Small intestine (tissue), 7 donors: ENCODE results near the gene WAS. TPM values are rescaled to one million over a fixed set of nuclear protein-coding genes. Genes with fewer than 3 reads are reported as not detected.

Experiments used
- DNase-seq, 2 donors: peaks; one replicate each; pipeline versions ENCODE4 v3.0.0 to v3.0.0-alpha.2; 2013
- FAIRE-seq: peaks from 2 replicates; lab custom pipeline; 2012; peaks lifted over from hg19 to GRCh38; lab: Jason Lieb, UNC
- H3K27ac ChIP-seq, 3 donors: one replicate each; pipeline ENCODE4 v1.5.1; 2013; ENCODE audit warnings: low read length in 2 of 3, mild to moderate bottlenecking in 2 of 3, control low read depth in 1 of 3, inconsistent platforms in 1 of 3, low read depth in 1 of 3, moderate library complexity in 1 of 3
- H3K27me3 ChIP-seq, 3 donors: one replicate each; pipeline ENCODE4 v1.6.1; 2013; ENCODE audit warnings: low read length in 3 of 3, inconsistent platforms in 1 of 3; ENCODE audit not compliant: control insufficient read depth in 3 of 3, insufficient read depth in 3 of 3
- H3K36me3 ChIP-seq, 3 donors: one replicate each; pipeline ENCODE4 v1.6.1; 2013; ENCODE audit warnings: low read length in 3 of 3, inconsistent platforms in 1 of 3, low read depth in 1 of 3, mild to moderate bottlenecking in 1 of 3, moderate library complexity in 1 of 3; ENCODE audit not compliant: control insufficient read depth in 3 of 3, insufficient read depth in 2 of 3
- H3K4me1 ChIP-seq, 3 donors: one replicate each; pipeline ENCODE4 v1.6.1; 2013; ENCODE audit warnings: low read length in 2 of 3, inconsistent platforms in 1 of 3, low read depth in 1 of 3, mild to moderate bottlenecking in 1 of 3, moderate library complexity in 1 of 3; ENCODE audit not compliant: control insufficient read depth in 3 of 3, insufficient read depth in 2 of 3
- H3K4me3 ChIP-seq, 3 donors: one replicate each; pipeline ENCODE4 v1.5.1; 2013; ENCODE audit warnings: low read length in 3 of 3, control low read depth in 1 of 3, inconsistent platforms in 1 of 3, low read depth in 1 of 3, mild to moderate bottlenecking in 1 of 3, moderate library complexity in 1 of 3
- H3K9me3 ChIP-seq, 2 donors: one replicate each; pipeline ENCODE4 v1.6.1; 2013; ENCODE audit warnings: low read depth in 1 of 2, low read length in 1 of 2; ENCODE audit not compliant: control insufficient read depth in 2 of 2, insufficient read depth in 1 of 2
- WGBS, 3 donors: extraction: QIAGEN DNeasy Blood & Tissue Kit; methylation state at CpG; one replicate each; pipeline ENCODE4 v1.1.7; 2013; 5-methylcytosine and 5-hydroxymethylcytosine counted together
- polyA plus RNA-seq, 4 donors: library from polyadenylated mRNA; stranded (reverse) in 3 of 4; unstranded in 1 of 4; fragments of 200-250 nt in 3 of 4; fragments of 120-200 nt in 1 of 4; gene quantifications; one replicate each; pipeline versions ENCODE4 v1.2.1 to v1.2.3, GENCODE V29; 2013
- donor health status: healthy with polysubstance abuse.
- donor health status: control.
- donor health status: control.
- donor health status: Bipolar disorder and iron deficiency.
- donor health status: healthy.

Gene WAS
- polyA plus RNA-seq, 4 donors: 1.1 to 6.2 (median 4.8) TPM

- H3K36me3 ChIP-seq: peaks cover 0 to 21% (median 2%) of the 10 kb centered on the region in 3 donors
- peak overlapping the region in 1 of 3 donors; percentile 45 for H3K27ac ChIP-seq
- 1 to 40% (median 17%) methylated on average over 24 to 56 of the region's 56 CpGs for WGBS, 3 donors
- peaks cover 0 to 5% (median 5%) of the 10 kb centered on the region in 3 donors for H3K4me1 ChIP-seq
- H3K4me3 ChIP-seq: peak overlapping the region; percentile 48 to 71 (median 61)
- no peak for DNase-seq
- peaks cover 0 to 6% (median 0%) of the 10 kb centered on the region in 3 donors for H3K27me3 ChIP-seq
- no peaks in the 10 kb centered on the region for H3K9me3 ChIP-seq
- FAIRE-seq: no peak
Measured at GRCh38 chrX:48696909-48697727, 13.5 kb downstream of the WAS start.

- H3K4me3 ChIP-seq: no peak overlapping the region
- H3K36me3 ChIP-seq: peaks cover 0 to 31% (median 2%) of the 10 kb centered on the region in 3 donors
- peaks cover 0 to 5% (median 5%) of the 10 kb centered on the region in 3 donors for H3K4me1 ChIP-seq
- no peak for DNase-seq
- H3K27me3 ChIP-seq: peaks cover 0 to 4% (median 0%) of the 10 kb centered on the region in 3 donors
- H3K9me3 ChIP-seq: no peaks in the 10 kb centered on the region
- 89 to 91% (median 89%) methylated on average over 5 of the region's 5 CpGs for WGBS, 3 donors
- H3K27ac ChIP-seq: no peak overlapping the region
- no peak for FAIRE-seq
Measured at GRCh38 chrX:48698306-48698705, 14.7 kb downstream of the WAS start.

GRCh38 chrX:48700246-48700645 lies 16.6 kb downstream of the WAS start:
- 96 to 97% (median 96%) methylated on average over 21 to 23 of the region's 23 CpGs for WGBS, 3 donors
- no peak for DNase-seq

GRCh38 chrX:48700951-48701653 lies 17.5 kb downstream of the WAS start:
- H3K36me3 ChIP-seq: peaks cover 0 to 38% (median 2%) of the 10 kb centered on the region in 3 donors
- WGBS, 3 donors: 67 to 96% (median 86%) methylated on average over 3 of the region's 3 CpGs
- DNase-seq (no peak), FAIRE-seq (no peak)
- no peaks in the 10 kb centered on the region for H3K9me3 ChIP-seq
- H3K4me1 ChIP-seq: peaks cover 0 to 9% (median 5%) of the 10 kb centered on the region in 3 donors
- H3K4me3 ChIP-seq: no peak overlapping the region
- no peak overlapping the region for H3K27ac ChIP-seq
- no peaks in the 10 kb centered on the region for H3K27me3 ChIP-seq

More at GRCh38 chrX:48700246-48700645, 16.6 kb downstream of the WAS start:
- no peak overlapping the region for H3K27ac ChIP-seq
- peaks cover 0 to 9% (median 5%) of the 10 kb centered on the region in 3 donors for H3K4me1 ChIP-seq
- no peak for FAIRE-seq
- no peak overlapping the region for H3K4me3 ChIP-seq
- no peaks in the 10 kb centered on the region for H3K27me3 ChIP-seq
- no peaks in the 10 kb centered on the region for H3K9me3 ChIP-seq
- peaks cover 0 to 34% (median 2%) of the 10 kb centered on the region in 3 donors for H3K36me3 ChIP-seq

GRCh38 chrX:48702032-48702431 lies 18.4 kb downstream of the WAS start:
- WGBS, 3 donors: 64 to 84% (median 75%) methylated on average over 1 to 2 of the region's 2 CpGs
- DNase-seq (no peak), FAIRE-seq (no peak)
- H3K4me3 ChIP-seq: no peak overlapping the region
- no peaks in the 10 kb centered on the region for H3K9me3 ChIP-seq
- H3K27ac ChIP-seq: no peak overlapping the region
- H3K36me3 ChIP-seq: peaks cover 0 to 45% (median 2%) of the 10 kb centered on the region in 3 donors
- H3K27me3 ChIP-seq: no peaks in the 10 kb centered on the region
- H3K4me1 ChIP-seq: peaks cover 0 to 9% (median 4%) of the 10 kb centered on the region in 3 donors

- FAIRE-seq (no peak), DNase-seq (no peak)
- no peak overlapping the region for H3K27ac ChIP-seq
- peaks cover 0 to 4% (median 0%) of the 10 kb centered on the region in 3 donors for H3K4me1 ChIP-seq
- no peaks in the 10 kb centered on the region for H3K9me3 ChIP-seq
- no peak overlapping the region for H3K4me3 ChIP-seq
- WGBS, 3 donors: 66 to 91% (median 74%) methylated on average over 4 of the region's 4 CpGs
- peaks cover 0 to 48% (median 2%) of the 10 kb centered on the region in 3 donors for H3K36me3 ChIP-seq
- H3K27me3 ChIP-seq: no peaks in the 10 kb centered on the region
Measured at GRCh38 chrX:48702716-48703115, 19.1 kb downstream of the WAS start.

GRCh38 chrX:48703228-48703627 lies 19.6 kb downstream of the WAS start:
- Histone ChIP-seq H3K27ac (no peak overlapping the region), H3K4me1 (peaks cover 0 to 4% (median 0%) of the 10 kb centered on the region in 3 donors), H3K27me3 (no peaks in the 10 kb centered on the region), H3K4me3 (no peak overlapping the region), H3K9me3 (no peaks in the 10 kb centered on the region), H3K36me3 (peaks cover 0 to 48% (median 2%) of the 10 kb centered on the region in 3 donors)
- WGBS, 3 donors: 66 to 84% (median 83%) methylated on average over 7 of the region's 7 CpGs
- no peak for FAIRE-seq
- no peak for DNase-seq
